GM18867 (cell line): ENCODE measurements around the gene INPP5A.

ENCODE experiments used
- ATAC-seq: cut with Tn5 transposase; IDR thresholded peaks from one replicate; pipeline ENCODE4 v1.9.1; 2021; ENCODE audit warnings: mild to moderate bottlenecking, moderate library complexity; ENCODE audit not compliant: unreplicated experiment

INPP5A gene

DNA sequence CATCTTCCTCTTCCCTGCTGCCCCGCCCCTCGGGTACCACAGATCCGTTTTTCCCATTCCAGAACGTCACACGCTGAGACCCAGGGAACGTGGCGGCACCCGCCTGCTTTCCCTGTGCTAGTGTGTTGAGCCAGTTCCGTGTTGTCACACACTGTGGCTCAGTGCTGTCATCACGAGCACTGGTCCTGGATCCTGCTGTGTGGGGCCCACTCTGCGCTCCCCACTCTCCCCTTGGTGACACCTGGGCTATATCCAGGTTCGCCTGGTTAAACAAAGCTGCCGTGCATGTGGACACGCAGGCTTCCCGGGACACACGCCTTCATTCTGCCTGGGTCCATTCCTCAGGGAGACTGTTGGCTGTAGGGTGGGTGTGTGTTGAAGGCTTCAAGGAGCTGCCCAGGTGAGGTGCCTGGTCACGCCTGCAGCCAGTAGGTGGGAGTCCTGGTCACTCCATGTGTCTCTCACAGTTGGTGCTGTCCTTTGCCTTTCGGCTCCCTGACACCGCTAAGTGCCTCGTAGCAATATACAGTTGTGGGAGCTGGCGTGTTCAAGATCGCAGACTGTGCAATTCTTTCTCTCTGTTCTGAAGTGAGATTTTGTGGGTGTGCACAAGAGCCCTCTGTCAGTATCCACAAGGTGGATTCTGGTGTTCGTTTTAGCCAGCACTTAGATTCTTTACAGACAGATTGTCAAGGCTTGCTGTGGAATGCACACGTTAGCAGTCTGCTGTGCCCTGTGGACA is 88.6 kb downstream of the INPP5A start:
- ATAC-seq, result no peak

DNA sequence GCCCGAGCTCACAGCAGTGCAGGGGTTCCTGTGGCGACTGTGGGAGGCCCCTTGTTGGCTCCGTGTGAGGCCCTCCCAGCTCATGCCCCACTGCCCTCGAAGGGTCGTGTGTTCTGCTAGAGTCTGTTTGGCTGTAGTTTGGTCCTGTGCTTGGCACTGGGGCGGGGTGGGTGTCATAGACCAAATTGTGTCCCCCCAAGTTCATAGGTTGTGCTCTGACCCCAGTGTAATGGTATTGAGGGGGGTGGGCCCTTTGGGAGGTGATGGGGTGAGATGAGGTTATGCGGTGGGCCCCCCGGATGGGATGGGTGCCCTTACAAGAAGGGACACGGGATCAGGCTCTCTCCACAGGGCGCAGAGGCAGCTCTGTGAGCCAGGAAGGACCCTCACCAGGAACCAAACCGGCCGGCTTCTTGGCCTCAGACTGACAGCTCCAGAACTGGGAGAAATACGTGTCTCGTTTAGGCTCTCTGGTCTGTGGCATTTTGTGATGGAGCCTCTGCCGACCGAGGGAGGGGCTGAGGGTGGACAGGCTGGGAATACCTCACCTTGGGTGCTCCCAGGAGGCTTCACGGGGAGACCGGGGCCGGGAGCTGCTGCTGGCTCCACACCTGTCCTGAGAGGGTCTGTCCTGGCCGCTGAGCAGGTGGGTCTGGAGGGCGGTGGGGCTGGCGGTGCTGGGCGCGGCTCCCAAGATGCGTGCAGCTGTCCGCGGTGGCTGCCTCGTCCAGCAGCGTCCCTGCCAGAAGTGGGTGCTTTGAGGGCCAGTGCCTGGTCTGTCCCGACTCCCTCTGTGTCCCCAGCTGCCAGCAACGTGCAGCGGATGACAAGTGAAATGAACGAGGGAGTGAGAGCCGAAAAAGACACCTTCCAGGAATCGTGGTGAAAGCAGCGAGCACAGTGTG is 89.4 kb downstream of the INPP5A start:
- no peak for ATAC-seq

DNA sequence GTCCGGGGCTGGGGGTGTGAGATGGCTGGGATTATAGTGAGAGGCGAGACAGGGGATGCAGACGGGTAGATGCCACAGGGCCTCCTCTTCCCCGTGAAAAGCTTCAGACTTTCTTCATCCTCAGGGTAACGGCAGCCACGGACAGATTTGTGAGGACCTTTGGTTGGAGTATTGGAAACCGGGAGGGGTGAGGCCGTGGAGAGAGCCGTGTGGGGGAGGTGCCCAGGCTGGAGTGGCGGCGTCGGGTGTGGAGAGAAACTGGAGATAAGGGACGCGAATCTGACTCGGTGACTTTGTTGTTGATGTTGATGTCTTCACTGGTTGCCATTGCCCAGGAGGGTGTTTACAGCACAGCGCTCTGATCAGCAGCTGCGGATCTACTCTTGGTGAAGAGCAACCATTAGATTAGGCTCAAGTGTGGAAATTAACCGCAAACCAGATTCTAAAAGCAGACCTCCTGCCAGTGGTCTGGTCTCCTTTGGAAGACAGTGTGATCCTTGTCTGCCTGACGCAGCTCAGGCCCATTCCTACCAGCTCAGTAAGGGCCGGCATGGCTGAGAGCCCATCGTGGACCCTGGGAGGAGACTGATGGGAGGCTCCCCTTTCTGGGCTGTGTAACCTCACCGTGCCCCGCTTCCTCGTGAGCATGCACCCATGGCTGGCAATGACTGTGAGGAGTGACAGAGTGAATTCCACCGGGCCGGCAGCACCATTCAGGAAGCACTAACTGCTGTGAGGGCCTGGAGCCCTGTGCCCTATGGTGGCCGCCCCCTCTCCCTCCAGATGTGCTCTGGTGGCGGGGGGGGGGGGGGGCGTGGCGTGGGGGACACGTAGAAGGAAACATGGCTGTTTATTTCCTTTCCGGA is 90.3 kb downstream of the INPP5A start:
- no peak for ATAC-seq

DNA sequence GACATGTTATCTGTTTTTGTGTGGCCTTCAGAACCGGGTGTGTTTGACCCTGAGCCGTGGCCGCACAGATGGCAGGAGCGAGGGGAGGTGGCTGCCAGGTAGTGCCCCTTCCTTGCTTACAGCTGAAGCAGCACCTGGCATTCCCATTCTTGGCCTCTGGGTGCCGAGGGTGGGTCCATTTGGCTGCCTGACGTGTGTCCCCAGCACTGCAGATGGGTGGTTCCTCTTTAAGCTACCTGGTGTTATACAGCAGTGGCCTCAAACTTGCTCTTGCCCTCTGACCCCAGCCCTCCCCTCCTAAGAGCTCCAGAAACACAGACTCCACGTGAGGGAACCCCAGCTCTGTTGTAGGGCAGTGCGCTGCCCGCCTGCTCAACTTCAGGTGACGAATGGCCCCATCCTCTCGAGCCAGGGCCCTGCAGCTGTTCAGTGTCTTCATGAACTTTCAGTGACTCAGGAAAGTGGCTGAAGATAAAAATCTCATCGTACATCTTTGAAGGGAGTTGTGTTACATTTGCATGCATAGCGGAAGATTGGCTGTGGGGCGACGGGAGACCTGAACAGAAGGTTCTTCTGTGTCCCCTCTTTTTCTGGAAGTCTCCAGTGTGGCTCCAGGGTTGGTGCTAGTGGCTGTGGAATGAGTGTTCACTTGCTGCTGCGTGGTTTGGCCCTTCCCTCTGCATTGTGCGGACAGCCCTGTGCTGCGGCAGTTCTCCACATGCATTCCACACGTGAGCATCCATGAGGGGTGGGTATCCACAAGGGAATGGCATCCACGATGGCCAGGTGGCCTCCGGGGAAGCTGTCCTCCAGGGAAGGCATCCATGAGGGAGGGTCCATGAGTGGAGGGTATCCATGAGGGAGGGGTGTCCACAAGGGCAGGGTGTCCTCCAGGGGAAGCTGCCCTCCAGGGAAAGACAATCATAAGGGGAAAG is 91.6 kb downstream of the INPP5A start:
- ATAC-seq, result no peak

DNA sequence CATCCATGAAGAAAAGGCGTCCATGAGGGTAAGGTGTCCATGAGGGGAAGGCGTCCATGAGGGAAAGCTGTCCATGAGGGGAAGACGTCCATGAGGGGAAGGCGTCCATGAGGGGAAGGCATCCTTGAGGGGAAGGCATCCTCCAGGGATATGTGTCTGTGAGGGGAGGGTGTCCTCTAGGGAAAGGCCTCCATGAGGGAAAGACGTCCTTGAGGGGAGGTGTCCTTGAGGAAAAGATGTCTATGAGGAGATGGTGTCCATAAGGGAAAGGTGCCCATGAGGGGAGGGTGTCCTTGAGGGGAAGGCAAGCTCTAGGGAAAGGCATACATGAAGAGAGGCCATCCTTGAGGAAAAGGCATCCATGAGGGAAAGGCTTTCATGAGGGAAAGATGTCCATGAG is 92.6 kb downstream of the INPP5A start:
- no peak for ATAC-seq

DNA sequence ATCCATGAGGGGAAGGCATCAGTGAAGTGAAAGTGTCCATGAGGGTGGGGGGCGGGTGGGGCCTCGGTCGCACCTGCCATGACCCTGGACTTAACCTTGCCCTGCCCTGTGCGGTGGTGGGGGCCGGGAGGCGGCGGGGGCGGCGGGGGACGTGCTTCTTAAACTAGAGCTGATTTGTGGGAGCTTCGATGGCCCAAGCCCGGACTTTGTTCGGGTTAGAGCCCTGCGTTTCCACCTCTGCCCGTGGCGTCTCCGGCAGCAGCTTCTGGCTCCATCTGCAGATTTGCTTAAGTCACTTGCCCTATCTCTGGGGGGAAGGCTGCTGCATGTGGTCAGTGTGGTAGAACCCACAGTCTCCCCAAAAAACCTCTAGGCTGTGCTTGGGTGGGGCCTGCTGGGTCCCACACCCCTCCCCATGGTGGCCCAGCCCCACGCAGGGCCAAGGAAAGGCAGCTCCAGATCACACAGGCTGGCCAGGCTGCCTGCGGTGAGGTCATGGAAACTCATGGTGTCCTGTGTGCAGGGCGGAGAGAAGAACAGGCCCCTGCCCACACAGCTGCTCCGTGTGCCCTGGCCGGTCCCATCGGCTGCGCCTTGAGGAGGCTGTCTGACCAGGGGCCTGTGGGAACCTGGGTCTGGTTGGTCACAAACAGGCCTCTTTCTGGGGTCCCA is 93.2 kb downstream of the INPP5A start:
- ATAC-seq, result no peak

DNA sequence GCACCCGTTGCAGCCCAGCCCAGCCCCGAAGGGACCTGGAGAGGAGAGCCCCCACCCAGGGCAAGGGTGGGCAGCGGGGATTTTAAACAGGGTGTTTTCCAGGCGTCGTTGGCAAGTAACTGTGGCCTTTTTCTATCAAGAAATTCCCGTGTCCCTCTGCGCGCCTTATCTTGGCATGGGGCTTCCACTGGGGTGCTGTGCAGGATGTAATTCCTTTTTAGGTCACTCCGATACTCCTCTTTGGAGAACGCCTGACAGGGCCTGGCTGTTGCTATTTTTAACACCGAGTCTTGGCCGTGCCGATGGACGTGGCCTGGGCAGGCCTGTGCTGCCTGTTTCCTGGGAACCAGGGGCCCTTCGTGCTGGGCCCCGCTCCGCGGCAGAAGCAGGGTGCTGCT is 93.8 kb downstream of the INPP5A start:
- no peak for ATAC-seq

DNA sequence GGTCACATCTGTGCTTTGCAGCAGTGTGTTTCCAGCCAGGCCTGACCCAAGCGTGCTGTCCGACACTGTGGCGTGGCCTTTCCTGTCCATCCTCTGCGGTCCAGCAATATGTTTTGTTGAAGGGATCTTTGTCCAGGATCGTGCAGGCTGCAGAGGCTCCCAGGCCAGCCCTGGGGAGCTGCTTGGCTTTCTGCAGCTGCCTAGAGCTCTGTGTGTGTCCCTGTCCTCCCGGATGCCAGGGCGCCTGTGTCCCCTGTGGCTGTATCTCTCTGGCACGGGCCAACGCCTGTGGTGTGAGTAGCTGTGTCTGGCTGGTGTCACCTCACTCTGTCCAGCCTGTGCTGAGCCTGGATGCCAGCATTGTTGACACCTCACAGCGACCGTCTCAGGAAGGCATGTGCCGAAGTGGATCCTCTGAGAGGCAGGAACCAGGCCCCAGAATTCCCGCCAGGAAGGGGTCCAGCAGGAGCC is 94.5 kb downstream of the INPP5A start:
- ATAC-seq, result no peak

DNA sequence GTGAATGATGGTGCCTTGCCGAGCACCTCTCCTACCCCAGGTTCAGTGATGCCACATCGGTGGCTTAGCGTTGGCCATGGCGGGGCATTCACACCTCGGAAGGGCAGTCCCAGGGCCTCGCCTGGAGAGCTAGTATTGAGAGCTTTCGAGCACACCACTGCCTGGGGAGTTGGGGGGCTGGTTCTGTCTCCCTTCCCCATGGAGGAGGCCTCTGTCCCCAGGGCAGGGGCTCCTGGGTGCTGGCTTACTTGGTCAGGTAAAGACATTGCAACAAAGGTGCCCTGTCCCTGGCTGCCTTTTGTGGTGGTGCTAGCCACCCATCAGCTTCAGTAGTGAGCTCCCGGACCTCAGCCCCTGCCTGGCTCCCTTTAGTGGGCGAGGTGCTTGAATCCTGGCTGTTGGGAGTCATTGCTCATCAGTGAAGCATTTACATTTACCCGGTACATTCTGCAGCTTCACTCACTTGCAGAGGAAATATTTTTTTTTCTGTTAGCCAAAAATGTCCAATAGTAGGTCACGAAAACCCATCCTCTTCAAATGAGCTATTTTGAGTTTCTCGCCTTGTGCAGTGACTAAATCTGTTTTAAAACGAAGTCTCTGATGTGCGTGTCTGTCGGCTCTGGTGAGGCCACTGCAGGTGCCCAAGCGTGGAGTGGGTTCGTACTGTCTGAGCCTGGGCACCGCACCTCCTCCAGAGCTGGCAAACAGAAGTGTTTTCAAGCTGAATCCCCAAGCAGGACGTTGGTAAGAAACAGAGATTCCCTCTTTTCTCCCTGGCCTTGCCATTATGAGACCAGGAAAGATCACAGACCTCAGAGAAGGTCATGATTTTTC is 95.5 kb downstream of the INPP5A start:
- ATAC-seq, result no peak

DNA sequence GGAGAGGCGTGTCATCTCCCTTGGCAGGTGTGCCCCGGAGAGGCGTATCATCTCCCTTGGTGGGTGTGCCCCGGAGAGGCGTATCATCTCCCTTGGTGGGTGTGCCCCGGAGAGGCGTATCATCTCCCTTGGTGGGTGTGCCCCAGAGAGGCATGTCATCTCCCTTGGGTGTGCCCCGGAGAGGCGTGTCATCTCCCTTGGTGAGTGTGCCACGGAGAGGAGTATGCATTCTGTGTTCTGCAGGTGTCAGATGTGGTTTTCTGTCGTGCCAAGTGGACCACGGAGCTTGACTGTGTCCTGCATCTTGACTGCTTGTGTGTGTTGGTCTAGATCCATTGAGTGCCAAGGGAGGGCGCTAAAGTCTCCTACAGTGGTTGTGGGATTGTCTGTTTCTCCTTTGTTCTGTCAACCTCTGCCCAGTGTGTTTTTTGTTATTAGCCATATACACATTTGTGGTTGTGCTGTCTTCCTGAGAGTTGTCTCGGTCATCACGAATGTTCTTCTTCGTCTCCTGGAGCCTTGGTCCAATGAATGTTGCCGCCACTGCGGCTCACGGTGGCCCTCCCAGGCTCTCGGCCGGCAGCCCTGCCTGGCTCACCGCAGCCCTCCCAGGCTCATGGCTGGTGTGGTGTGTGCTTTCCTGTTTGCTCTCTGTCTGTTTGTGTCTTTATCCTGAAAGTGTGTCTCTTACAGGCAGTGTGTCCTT is 96.8 kb downstream of the INPP5A start:
- no peak for ATAC-seq

DNA sequence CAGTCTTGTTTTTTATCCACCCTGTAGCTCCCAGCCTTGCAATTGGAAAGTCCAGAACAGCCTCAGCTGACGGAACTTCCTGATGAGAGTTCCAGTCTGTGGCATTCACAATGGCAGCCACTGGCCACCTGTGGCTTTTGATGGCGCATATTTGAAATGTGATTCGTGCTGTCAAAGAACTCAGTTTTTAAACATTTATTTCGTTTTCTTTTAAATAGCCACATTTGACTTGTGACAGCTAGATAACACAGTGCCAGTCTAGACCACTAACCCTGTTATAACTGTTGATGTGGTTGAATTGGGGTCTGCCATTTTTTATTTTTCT is 97.3 kb downstream of the INPP5A start:
- no peak for ATAC-seq

DNA sequence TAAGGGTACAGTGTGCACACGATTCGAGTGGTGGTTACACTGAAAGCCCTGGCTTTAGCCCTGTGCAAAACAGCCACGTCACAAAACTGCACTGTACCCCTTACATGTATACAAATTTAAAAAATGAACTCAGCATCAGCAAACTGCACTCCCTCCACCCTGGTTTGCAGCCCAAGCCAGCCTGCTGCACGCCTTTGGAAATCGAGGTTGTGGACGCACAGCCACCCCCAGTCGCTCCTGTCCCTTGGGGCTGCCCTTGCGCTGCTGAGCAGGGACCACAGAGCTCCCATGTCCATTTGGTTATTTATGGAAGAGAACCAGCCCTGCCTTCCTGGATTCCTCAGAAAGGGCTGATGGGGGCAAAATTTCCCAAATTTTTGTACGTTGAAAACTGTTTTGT is 98.8 kb downstream of the INPP5A start:
- no peak for ATAC-seq

DNA sequence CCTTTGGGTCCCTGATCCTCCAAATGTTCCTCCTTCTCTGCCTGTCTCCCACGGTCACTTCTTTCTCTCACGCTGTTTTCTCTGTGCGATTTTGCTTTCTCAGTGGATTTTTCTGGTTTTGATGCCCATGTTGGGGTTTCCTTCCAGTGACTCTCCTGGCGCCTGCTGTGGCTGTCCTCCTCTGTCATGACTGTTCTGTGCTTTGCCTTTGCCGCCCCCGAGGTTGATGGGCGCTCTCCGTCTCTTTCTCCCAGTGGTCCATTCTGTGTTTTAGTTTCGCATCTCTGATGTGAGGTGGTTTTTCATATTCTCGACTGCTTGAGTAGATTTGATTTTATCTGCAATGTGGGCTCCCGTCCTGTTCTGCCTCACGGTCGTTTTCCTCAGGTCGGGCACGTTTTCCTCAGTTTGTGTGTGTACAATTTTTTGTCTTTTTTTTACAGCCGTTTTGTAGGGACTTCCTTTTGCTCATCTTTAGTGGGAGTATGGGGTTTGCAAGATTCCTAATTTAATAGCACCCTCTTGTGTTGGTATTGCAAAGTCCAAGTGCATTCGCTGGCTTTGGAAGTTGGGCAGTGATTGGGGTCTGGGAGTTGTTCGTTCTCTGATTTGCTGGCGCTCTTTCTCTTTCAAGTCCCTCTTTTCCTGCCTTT is 100.0 kb downstream of the INPP5A start:
- peak; percentile 61 for ATAC-seq

DNA sequence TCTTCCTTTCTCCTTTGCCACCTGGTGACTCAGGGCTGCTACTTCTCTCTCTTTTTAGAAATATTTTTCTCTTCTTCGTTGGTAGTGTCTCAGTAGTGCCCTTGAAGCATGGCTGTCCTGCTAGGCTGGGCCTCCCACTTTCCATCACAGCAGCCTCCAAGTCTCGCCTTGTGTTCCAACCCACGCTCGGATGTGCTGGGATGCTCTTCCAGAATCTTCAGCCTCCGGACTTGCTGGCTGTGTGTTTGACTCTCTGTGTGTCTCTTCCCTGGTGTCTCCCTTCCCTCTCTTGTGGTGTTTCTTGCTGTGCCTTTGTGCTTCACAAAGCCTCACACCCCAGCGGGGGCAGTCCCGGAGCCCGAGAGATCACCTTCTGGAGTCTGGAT is 100.5 kb downstream of the INPP5A start:
- ATAC-seq, result peak; percentile 12

DNA sequence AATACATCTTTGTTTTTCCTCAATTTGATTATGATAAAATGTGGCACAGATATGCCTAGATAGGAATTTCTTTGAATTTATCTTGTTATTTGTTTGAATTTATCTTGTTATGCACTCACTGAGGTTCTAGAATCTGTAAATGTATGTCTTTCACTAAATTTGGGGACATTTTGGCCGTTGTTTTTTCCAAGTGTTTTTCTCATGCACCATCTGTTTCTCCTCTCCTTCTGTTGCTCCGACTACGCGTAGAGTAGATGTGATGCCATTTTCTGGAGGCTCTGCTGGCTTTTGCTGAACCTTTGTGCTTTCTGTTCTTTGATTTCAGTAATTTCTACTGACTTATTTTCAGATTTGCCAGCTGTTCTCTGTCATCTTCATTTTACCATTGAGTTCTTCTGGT is 101.9 kb downstream of the INPP5A start:
- no peak for ATAC-seq

DNA sequence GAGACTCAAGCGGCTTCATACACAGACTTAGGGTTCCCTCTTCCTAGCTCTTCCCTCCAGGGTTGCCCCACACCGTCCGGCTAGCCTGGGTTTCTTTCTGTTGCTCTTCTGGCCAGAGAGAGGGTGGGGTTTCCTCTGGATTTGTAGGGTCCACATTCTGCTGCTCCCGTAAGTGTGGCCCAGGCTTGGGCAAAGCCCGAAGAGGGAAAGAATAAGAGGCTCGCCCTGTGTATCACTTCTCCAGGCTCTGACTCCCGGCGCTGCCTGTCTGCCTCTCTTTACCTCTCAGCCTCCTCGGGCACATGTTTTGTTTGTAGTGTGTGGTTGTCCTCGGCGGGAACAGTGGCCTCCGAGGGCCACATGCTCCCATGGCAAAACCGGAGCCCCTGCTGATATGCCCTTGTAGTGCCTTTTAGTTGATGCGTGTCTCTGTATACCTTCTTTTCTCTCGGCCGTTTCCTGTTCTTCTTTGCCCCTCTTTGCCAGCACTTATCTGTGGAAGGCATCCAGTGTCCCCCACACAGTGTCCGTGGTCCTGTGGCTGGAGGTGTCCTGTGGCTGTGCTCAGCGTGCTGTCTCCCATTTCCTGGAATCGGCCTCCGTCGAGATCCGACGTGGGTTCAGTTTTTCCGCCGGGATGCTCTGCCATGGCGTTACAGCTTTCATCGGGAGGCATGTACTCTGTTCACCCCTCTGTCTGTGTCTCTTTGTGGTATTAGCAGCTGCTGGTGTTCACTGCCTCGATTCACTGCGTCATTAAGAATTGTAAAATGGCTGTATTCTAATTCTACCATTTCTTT is 102.9 kb downstream of the INPP5A start:
- no peak for ATAC-seq

DNA sequence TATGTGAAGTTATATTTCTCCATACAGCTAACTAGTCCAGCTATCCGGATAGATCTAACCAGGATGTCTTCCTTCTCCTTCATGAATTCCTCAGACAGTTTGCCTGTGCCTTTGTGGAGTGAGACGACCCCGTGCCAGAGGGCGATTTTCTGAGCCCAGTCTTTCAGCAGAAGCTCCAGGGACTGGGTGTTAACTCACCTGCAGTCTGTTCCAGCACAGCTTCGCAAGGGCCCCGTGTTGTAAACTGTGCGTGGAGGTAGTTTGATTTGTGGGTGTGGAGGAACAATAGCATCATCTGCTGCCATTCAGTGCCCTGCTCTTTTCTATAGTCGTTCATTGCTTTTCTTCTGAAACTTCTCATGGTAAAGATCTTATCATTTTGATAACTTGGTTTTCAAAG is 103.8 kb downstream of the INPP5A start:
- no peak for ATAC-seq
